EL (cell line): ENCODE results near the gene PFN3.
A peak's percentile ranks its signal among the peaks of the same experiment; 100 is the strongest.
"Not testable (repeated sequence)": the region's sequence is repeated elsewhere in the genome, so short reads cannot be mapped to it uniquely, and the experiment has no call there.

Experiments
- DNase-seq: peaks from one replicate; pipeline ENCODE4 v3.0.0-alpha.2; 2016

The PFN3 gene

GRCh38 chr5:177423671-177424070 is 23.2 kb upstream of the PFN3 start:
- no peak for DNase-seq

GRCh38 chr5:177421062-177421798 is 20.8 kb upstream of the PFN3 start:
- DNase-seq, result peak; percentile 56

DNA sequence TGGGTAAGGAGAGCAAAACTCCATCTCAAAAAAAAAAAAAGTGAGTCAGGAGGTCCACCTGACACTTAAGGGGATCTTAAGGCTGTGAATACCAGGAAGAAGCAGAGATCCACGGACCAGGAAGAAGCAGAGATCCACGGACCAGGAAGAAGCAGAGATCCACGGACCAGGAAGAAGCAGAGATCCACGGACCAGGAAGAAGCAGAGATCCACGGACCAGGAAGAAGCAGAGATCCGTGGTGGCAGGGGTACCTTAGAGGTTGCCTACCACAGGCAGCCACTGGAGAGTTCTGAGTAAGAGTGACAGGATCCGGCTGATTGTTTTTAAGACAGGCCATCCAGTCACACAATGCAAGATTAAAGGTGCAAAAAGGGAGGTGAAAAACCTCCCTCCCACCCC is 20.0 kb upstream of the PFN3 start:
- DNase-seq, result not testable (repeated sequence)

GRCh38 chr5:177419046-177419445 is 18.6 kb upstream of the PFN3 start:
- peak; percentile 59 for DNase-seq

GRCh38 chr5:177417081-177417480 is 16.6 kb upstream of the PFN3 start:
- not testable (repeated sequence) for DNase-seq

GRCh38 chr5:177414481-177414880 is 14.0 kb upstream of the PFN3 start:
- DNase-seq, result no peak

GRCh38 chr5:177412603-177413233 is 12.3 kb upstream of the PFN3 start:
- DNase-seq, result no peak

- DNase-seq, result no peak
These were observed 10.1 kb upstream of the PFN3 start for GRCh38 chr5:177410575-177410974.

DNA sequence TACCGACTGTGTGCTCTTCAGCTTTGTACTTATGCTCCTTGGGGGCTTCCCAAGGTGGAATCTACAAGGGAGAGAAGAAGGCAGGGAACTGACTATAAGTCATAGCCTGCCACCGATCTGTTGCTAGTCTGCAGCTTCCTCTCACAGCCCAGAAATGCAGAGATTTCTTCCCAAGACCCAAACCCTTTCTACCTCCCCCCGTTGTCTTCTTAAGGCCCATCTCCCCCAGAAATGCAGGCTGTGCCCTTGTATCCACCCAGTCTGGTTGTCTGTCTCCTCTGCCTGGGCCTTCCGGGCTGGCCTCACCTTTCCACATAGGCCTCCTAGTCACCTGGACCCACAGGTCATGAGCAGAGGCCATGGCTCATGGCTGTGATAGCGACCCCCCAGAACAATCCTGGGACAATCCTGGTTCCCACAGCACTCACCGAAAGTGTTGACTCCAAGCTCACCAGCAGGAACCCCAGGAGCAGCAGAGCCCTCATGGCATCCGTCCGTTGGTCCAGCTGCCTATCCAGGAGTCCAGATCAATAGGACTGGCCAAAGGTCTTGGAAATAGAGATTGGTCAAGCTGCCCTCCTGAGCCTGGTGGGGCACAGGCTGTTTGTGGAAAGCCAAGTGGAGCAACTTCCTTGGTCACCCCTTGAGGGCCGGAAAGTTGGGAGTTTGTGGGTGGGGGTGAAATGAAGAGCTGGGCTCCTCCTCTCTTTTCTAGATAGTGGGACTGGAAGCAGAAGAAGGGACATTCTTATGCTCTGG is 8.8 kb upstream of the PFN3 start, which contains the start of gene F12:
F12 (minus strand) TSS at position 522 of the 759 bp plus-strand sequence; CDS start at position 485, 37 bp downstream.
- no peak for DNase-seq

DNA sequence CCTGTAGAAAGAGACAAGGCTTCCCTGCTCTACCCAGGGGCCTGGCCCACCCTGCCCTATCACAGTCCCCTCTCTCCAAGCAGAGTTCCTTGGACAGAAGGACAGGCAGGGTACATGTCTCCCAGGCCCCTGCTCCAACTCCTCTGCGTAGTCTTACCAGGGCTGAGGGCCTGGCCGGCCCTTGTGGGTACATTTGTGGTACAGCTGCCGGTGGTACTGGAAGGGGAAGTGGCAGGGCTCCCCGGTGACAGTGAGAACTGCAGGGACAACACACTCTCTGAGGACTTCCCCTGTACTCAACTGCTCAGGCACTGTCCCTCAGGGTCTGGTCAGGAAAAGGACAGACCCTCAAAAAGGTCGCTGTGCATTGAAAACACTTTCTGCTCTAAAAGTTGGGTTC is 5.3 kb upstream of the PFN3 start:
- DNase-seq, result no peak

GRCh38 chr5:177405312-177405711 is 4.9 kb upstream of the PFN3 start:
- DNase-seq, result no peak

- DNase-seq, result no peak
These were observed 4.2 kb upstream of the PFN3 start for GRCh38 chr5:177404641-177405179.

- DNase-seq, result peak; percentile 82
These were observed 3.6 kb upstream of the PFN3 start for GRCh38 chr5:177403792-177404640.

DNA sequence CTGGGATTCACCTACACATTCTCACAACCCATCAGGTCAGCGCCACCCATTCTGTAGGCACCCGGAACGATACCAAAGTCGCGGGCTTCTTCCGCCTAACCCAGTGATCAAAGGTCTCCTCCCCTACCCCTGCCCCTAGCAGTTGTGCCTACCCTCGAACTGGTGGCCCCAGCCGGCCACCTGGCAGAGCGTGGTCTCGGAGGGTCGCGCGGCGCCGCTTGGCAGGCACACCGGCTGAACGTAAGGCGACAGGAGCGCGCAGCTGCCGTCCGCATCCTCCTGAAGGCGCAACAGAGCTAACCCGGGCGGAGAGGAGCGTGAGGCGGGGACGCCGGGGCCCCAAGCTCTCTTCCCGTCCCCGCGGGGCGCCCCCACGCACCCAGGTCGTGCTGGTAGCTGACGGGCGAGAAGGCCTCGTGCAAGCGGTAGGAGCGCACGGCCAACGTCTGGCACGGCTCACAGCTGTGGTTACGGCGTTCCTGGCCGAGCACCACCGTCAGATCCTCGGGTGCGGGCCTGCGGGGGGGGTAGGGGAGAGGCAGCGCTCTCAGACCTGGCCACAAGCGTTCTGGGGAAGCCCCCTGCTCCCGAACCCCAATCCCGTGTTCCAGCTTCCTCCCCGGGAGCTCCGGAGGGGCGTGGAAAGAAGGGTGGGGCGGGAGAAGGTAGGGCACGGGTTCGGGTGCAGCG is 2.8 kb upstream of the PFN3 start:
- no peak for DNase-seq

- peak; percentile 71 for DNase-seq
These were observed 2.0 kb upstream of the PFN3 start for GRCh38 chr5:177402271-177403043.

- no peak for DNase-seq
These were observed 2.5 kb downstream of the PFN3 start for GRCh38 chr5:177397875-177398390.

DNA sequence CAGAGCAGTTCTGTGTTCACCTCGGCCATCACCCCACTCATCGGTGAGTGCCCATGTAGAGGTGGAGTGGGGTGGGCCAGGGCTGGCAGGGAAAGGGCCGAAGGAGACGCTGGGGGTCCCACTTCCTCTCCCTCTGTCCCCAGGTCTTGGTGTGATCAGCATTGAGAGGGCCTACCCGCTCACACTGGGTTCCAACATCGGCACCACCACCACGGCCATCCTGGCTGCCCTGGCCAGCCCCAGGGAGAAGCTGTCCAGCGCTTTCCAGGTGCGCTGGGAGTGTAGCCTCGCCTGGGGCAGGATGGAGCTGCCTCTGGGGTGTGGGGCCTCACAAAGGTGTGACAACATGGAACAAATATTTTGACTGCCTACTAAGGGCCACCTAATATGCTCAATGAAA is 3.7 kb downstream of the PFN3 start:
- no peak for DNase-seq

DNA sequence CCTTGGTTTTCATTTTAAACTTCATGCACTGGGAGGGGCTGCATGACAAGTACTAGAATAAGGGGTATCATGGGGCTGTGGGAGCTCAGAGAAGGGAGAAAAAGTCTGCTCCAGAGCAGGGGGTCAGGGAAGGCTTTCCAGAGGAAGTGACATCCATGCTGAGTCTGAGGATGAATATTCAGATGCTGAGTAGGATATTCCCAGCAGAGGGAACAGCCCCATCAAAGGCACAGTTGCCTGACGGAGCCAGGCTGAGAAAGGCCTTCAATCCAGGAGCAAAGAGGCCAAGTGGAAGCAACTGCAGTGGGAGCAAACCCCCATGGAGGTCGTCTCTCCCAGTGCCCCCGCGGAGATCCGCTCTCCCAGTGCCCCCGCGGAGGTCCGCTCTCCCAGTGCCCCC is 4.4 kb downstream of the PFN3 start:
- DNase-seq, result no peak

DNA sequence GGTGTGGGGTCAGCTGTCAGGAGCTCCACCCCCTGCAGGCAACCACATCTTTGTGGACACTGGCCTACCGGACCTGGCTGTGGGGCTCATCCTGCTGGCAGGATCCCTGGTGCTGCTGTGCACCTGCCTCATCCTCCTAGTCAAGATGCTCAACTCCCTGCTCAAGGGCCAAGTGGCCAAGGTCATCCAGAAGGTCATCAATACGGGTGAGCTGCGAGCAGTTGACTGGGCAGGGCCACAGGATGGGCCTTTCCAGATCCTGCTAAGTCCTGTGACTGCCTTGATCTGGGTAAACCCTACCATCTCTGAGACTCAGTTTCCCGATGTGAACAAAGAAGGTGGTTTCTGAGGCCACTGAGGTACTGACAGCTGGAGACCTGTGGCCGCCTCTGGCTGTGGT is 6.5 kb downstream of the PFN3 start:
- no peak for DNase-seq

GRCh38 chr5:177393206-177393765 is 7.2 kb downstream of the PFN3 start:
- no peak for DNase-seq

DNA sequence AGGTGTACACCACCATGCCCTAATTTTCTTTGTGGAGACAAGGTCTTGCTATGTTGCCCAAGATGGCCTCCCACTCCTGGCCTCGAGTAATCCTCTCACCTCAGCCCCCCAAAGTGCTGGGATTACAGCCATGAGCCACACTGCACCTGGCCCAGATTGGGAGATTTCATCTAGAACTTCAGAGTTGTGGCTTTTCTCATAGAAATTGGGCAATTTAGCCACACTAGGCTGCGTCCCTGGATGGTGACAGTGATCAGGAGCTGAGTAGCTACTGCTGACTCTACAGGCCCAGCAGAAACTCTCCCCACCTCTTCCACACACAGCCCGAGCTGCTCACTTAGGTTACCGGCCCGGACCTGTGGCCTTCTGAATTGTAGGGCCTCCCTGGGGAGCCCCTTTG is 7.7 kb downstream of the PFN3 start:
- DNase-seq, result no peak
